AG04450 (cell line): ENCODE data around the gene MAPKAPK2. TPM values are rescaled to one million over a fixed set of nuclear protein-coding genes. Genes with fewer than 3 reads are reported as not detected.

Experiments used
- CTCF ChIA-PET: fragments of 300-600, 350-600 bp; formaldehyde crosslinking; extraction: SDS; loops from one replicate; lab custom pipeline; 2022; ENCODE audit warnings: antibody characterized with exemption, inconsistent platforms; lab: Charles Lee
- POLR2A ChIA-PET: fragments of 350-600 bp; formaldehyde crosslinking; extraction: SDS; loops from one replicate; lab custom pipeline; 2021; ENCODE audit warnings: antibody characterized with exemption, inconsistent platforms; lab: Yijun Ruan, JAX
- DNase-seq: peaks from one replicate; pipeline ENCODE4 v3.0.0-alpha.2; 2011; ENCODE audit warnings: low read depth, low spot score
- H3K27ac ChIP-seq: one replicate; pipeline ENCODE4 v1.5.1; 2012; ENCODE audit warnings: low read depth, low read length, control low read depth
- H3K27me3 ChIP-seq: one replicate; pipeline ENCODE4 v1.6.0; 2012; ENCODE audit warnings: low read length; ENCODE audit not compliant: control insufficient read depth, insufficient read depth
- H3K4me3 ChIP-seq: 2 replicates; pipeline ENCODE4 v1.5.1; 2011; ENCODE audit warnings: mild to moderate bottlenecking, low read depth, low read length, control low read depth
- H3K9me3 ChIP-seq: 2 replicates; pipeline ENCODE4 v1.5.1; 2012; ENCODE audit warnings: low read length; ENCODE audit not compliant: control insufficient read depth, insufficient read depth
- polyA plus RNA-seq: library from polyadenylated mRNA; depleted of rRNA; stranded (reverse); fragments of >200 nt; gene quantifications from 2 replicates; pipeline ENCODE4 v1.2.3, GENCODE V29; 2011
- TF ChIP-seq, protein P1 (sequence below): IDR thresholded peaks from 2 replicates; pipeline ENCODE4 v1.5.1; 2011; ENCODE audit warnings: low read depth, low read length, control low read depth, inconsistent platforms

Gene MAPKAPK2
- polyA plus RNA-seq, 1 experiment: 64.9 TPM

- DNase-seq: no peak
- Histone ChIP-seq H3K4me3 (peak overlapping the region; percentile 81), H3K27ac (peak overlapping the region; percentile 61), H3K9me3 (no peaks in the 10 kb centered on the region), H3K27me3 (no peaks in the 10 kb centered on the region)
- TF ChIP-seq, protein P1, sequence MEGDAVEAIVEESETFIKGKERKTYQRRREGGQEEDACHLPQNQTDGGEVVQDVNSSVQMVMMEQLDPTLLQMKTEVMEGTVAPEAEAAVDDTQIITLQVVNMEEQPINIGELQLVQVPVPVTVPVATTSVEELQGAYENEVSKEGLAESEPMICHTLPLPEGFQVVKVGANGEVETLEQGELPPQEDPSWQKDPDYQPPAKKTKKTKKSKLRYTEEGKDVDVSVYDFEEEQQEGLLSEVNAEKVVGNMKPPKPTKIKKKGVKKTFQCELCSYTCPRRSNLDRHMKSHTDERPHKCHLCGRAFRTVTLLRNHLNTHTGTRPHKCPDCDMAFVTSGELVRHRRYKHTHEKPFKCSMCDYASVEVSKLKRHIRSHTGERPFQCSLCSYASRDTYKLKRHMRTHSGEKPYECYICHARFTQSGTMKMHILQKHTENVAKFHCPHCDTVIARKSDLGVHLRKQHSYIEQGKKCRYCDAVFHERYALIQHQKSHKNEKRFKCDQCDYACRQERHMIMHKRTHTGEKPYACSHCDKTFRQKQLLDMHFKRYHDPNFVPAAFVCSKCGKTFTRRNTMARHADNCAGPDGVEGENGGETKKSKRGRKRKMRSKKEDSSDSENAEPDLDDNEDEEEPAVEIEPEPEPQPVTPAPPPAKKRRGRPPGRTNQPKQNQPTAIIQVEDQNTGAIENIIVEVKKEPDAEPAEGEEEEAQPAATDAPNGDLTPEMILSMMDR: no peak
- POLR2A ChIA-PET: no interaction called here
- CTCF ChIA-PET: interaction anchor here (1.7 kb wide), 1 partner anchor 74 kb away, joined by 15 read pairs; the partner anchor contains the start of gene EIF2D
Observed at GRCh38 chr1:206686478-206687249, 2.0 kb downstream of the MAPKAPK2 start.

GRCh38 chr1:206687251-206687914, 2.7 kb downstream of the MAPKAPK2 start:
- TF ChIP-seq, protein P1: no peak
- no peak for DNase-seq
- Histone ChIP-seq H3K27ac (peak overlapping the region; percentile 39), H3K27me3 (no peaks in the 10 kb centered on the region), H3K9me3 (no peaks in the 10 kb centered on the region), H3K4me3 (peak overlapping the region; percentile 81)
- ChIA-PET POLR2A (no interaction called here), CTCF (interaction anchor here (1.1 to 5.3 kb wide), 3 partner anchors 23 to 224 kb away, joined by 3 to 30 read pairs (median 15); partner anchors contain the start of gene EIF2D)

- Histone ChIP-seq H3K27me3 (no peaks in the 10 kb centered on the region), H3K4me3 (peak overlapping the region; percentile 81), H3K27ac (peak overlapping the region; percentile 39), H3K9me3 (no peaks in the 10 kb centered on the region)
- TF ChIP-seq, protein P1: no peak
- ChIA-PET POLR2A (no interaction called here), CTCF (interaction anchor here (1.1 to 5.3 kb wide), 4 partner anchors 24 to 223 kb away, joined by 3 to 30 read pairs (median 9); partner anchors contain the start of gene EIF2D)
- DNase-seq: no peak
Observed at GRCh38 chr1:206687915-206688442, 3.3 kb downstream of the MAPKAPK2 start.

- ChIA-PET CTCF (interaction anchor here (1.3 to 5.3 kb wide), 5 partner anchors 26 to 222 kb away, joined by 3 to 30 read pairs (median 6); no protein-coding TSS in a partner anchor), POLR2A (no interaction called here)
- H3K27me3 ChIP-seq: no peaks in the 10 kb centered on the region
- no peaks in the 10 kb centered on the region for H3K9me3 ChIP-seq
- DNase-seq: no peak
- no peak overlapping the region for H3K4me3 ChIP-seq
- H3K27ac ChIP-seq: no peak overlapping the region
- TF ChIP-seq, protein P1: no peak
Observed at GRCh38 chr1:206690516-206690915, 5.8 kb downstream of the MAPKAPK2 start.
